HepG2 (cell line): ENCODE data around the gene AIF1. TPM values are rescaled to one million over a fixed set of nuclear protein-coding genes. Genes with fewer than 3 reads are reported as not detected.

ENCODE experiments used
- BRCA1 ChIP-seq: sonication (generic); formaldehyde crosslinking; IDR thresholded peaks from 2 replicates; pipeline ENCODE4 v1.4.0; 2020; ENCODE audit warnings: missing genetic modification reagents
- KDM5A ChIP-seq: fragments of 200-600 bp; sonication (generic); IDR thresholded peaks from 2 replicates; pipeline ENCODE4 v1.7.0; 2018; ENCODE audit warnings: antibody characterized with exemption, mild to moderate bottlenecking, low read length, borderline replicate concordance
- SIX1 ChIP-seq: sonication (generic); formaldehyde crosslinking; IDR thresholded peaks from 2 replicates; pipeline ENCODE4 v1.4.0; 2020; ENCODE audit warnings: missing genetic modification reagents, borderline replicate concordance
- YEATS2 ChIP-seq: sonication (generic); formaldehyde crosslinking; IDR thresholded peaks from 2 replicates; pipeline ENCODE4 v1.4.0; 2020; ENCODE audit warnings: missing genetic modification reagents, borderline replicate concordance
- polyA plus RNA-seq, 8 experiments: library from polyadenylated mRNA; depleted of rRNA in 3 of 8; stranded (reverse) in 7 of 8; unstranded in 1 of 8; fragments of >200 nt; fragmentation: Illumina TruSeq in 4 of 8; extraction: Trizol in 4 of 8; gene quantifications; 2 replicates each; pipeline versions ENCODE4 v1.2.1 to v1.2.3, GENCODE V29; 2011 to 2016; ENCODE audit warnings: low read depth in 4 of 8, missing spikeins in 1 of 8, mixed read lengths in 1 of 8; ENCODE audit not compliant: insufficient read depth in 1 of 8
- total RNA-seq, 5 experiments: library from RNA; depleted of rRNA; stranded (reverse); fragments of >200 nt; fragmentation: Illumina TruSeq; extraction: Trizol; gene quantifications; 2 replicates each; pipeline ENCODE4 v1.2.3, GENCODE V29; 2016; ENCODE audit warnings: low read depth in 1 of 5
- TF ChIP-seq, protein P1 (sequence below): sonication (generic); formaldehyde crosslinking; IDR thresholded peaks from 2 replicates; pipeline ENCODE4 v1.4.0; 2020; ENCODE audit warnings: missing genetic modification reagents
- TF ChIP-seq, protein P2 (sequence below): sonication (generic); formaldehyde crosslinking; IDR thresholded peaks from 2 replicates; pipeline ENCODE4 v1.5.0; 2020; ENCODE audit warnings: mild to moderate bottlenecking, missing genetic modification reagents
- TF ChIP-seq, protein P3 (sequence below): sonication (generic); formaldehyde crosslinking; IDR thresholded peaks from 2 replicates; pipeline ENCODE4 v1.4.0; 2020; ENCODE audit warnings: mild to moderate bottlenecking, missing genetic modification reagents
- TF ChIP-seq, protein P4 (sequence below): IDR thresholded peaks from 2 replicates; pipeline ENCODE4 v1.4.0; 2020; ENCODE audit warnings: mild to moderate bottlenecking, missing genetic modification reagents
- TF ChIP-seq, protein P5 (sequence below): sonication (generic); formaldehyde crosslinking; IDR thresholded peaks from 2 replicates; pipeline ENCODE4 v1.5.1; 2020; ENCODE audit warnings: missing genetic modification reagents, mild to moderate bottlenecking, borderline replicate concordance

AIF1 gene
- total and polyA plus RNA-seq, 2 of the 13 experiments (the other 11 are each of a cell fraction or from before 2014, with no cell fraction given): 1.5 TPM; not detected in 1

DNA sequence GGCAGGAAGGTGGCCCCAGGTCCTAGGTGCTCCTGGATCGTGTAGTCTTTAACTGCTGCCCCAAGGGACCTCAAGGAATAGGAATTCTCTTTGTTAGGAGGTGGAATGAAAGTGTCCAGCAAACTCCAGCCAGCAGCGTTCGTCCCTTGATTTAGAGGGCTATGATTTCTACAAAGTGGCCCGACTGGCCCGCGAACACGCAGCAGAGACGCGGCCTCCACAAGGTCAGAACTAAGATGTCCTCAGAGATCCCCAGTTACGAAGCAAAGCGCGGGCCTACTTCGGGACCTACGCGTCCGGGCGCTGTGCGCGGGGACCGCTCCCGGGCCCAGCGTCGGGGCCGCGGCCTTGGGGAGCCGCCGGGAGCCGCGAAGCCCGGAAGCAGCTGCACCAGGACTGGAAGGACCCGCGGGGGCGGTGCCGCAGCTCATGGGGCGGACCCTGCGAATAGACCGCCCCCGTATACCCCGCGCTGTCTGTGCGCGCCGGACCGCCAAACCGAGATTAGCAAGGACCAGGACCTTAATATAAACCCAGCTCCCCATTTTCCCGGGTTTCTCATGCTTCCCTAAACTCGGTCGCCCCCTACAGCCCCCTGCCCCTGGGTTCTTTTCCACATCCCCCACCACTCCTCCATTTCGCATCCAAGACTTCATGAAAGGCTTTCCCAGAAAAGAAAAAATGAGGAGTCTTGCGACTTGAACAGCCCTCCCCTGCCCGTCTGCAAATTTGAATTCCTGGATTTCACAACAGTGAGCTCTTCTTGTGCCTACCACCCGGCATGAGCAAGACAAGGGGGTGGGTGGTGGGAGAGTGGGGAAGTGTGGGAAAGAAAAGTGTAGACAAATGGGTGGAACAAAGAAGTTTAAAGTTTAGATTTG lies 45.6 kb downstream of the AIF1 start, which contains the start of gene C6orf47 (continued):
- TF ChIP-seq, protein P1, sequence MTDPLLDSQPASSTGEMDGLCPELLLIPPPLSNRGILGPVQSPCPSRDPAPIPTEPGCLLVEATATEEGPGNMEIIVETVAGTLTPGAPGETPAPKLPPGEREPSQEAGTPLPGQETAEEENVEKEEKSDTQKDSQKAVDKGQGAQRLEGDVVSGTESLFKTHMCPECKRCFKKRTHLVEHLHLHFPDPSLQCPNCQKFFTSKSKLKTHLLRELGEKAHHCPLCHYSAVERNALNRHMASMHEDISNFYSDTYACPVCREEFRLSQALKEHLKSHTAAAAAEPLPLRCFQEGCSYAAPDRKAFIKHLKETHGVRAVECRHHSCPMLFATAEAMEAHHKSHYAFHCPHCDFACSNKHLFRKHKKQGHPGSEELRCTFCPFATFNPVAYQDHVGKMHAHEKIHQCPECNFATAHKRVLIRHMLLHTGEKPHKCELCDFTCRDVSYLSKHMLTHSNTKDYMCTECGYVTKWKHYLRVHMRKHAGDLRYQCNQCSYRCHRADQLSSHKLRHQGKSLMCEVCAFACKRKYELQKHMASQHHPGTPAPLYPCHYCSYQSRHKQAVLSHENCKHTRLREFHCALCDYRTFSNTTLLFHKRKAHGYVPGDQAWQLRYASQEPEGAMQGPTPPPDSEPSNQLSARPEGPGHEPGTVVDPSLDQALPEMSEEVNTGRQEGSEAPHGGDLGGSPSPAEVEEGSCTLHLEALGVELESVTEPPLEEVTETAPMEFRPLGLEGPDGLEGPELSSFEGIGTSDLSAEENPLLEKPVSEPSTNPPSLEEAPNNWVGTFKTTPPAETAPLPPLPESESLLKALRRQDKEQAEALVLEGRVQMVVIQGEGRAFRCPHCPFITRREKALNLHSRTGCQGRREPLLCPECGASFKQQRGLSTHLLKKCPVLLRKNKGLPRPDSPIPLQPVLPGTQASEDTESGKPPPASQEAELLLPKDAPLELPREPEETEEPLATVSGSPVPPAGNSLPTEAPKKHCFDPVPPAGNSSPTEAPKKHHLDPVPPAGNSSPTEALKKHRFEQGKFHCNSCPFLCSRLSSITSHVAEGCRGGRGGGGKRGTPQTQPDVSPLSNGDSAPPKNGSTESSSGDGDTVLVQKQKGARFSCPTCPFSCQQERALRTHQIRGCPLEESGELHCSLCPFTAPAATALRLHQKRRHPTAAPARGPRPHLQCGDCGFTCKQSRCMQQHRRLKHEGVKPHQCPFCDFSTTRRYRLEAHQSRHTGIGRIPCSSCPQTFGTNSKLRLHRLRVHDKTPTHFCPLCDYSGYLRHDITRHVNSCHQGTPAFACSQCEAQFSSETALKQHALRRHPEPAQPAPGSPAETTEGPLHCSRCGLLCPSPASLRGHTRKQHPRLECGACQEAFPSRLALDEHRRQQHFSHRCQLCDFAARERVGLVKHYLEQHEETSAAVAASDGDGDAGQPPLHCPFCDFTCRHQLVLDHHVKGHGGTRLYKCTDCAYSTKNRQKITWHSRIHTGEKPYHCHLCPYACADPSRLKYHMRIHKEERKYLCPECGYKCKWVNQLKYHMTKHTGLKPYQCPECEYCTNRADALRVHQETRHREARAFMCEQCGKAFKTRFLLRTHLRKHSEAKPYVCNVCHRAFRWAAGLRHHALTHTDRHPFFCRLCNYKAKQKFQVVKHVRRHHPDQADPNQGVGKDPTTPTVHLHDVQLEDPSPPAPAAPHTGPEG (CRISPR knock-in tag): peak; percentile 82
- TF ChIP-seq KDM5A (peak; percentile 35; the same call in 1 of the 2 replicates), BRCA1 (CRISPR knock-in tag) (peak; percentile 86), YEATS2 (CRISPR knock-in tag) (peak; percentile 36; the same call in 1 of the 2 replicates), SIX1 (no peak)
- TF ChIP-seq, protein P2, sequence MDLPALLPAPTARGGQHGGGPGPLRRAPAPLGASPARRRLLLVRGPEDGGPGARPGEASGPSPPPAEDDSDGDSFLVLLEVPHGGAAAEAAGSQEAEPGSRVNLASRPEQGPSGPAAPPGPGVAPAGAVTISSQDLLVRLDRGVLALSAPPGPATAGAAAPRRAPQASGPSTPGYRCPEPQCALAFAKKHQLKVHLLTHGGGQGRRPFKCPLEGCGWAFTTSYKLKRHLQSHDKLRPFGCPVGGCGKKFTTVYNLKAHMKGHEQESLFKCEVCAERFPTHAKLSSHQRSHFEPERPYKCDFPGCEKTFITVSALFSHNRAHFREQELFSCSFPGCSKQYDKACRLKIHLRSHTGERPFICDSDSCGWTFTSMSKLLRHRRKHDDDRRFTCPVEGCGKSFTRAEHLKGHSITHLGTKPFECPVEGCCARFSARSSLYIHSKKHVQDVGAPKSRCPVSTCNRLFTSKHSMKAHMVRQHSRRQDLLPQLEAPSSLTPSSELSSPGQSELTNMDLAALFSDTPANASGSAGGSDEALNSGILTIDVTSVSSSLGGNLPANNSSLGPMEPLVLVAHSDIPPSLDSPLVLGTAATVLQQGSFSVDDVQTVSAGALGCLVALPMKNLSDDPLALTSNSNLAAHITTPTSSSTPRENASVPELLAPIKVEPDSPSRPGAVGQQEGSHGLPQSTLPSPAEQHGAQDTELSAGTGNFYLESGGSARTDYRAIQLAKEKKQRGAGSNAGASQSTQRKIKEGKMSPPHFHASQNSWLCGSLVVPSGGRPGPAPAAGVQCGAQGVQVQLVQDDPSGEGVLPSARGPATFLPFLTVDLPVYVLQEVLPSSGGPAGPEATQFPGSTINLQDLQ: no peak; the same call in 1 of the 2 replicates
- TF ChIP-seq, protein P3, sequence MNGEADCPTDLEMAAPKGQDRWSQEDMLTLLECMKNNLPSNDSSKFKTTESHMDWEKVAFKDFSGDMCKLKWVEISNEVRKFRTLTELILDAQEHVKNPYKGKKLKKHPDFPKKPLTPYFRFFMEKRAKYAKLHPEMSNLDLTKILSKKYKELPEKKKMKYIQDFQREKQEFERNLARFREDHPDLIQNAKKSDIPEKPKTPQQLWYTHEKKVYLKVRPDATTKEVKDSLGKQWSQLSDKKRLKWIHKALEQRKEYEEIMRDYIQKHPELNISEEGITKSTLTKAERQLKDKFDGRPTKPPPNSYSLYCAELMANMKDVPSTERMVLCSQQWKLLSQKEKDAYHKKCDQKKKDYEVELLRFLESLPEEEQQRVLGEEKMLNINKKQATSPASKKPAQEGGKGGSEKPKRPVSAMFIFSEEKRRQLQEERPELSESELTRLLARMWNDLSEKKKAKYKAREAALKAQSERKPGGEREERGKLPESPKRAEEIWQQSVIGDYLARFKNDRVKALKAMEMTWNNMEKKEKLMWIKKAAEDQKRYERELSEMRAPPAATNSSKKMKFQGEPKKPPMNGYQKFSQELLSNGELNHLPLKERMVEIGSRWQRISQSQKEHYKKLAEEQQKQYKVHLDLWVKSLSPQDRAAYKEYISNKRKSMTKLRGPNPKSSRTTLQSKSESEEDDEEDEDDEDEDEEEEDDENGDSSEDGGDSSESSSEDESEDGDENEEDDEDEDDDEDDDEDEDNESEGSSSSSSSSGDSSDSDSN (CRISPR knock-in tag): peak; percentile 99
- TF ChIP-seq, protein P4, sequence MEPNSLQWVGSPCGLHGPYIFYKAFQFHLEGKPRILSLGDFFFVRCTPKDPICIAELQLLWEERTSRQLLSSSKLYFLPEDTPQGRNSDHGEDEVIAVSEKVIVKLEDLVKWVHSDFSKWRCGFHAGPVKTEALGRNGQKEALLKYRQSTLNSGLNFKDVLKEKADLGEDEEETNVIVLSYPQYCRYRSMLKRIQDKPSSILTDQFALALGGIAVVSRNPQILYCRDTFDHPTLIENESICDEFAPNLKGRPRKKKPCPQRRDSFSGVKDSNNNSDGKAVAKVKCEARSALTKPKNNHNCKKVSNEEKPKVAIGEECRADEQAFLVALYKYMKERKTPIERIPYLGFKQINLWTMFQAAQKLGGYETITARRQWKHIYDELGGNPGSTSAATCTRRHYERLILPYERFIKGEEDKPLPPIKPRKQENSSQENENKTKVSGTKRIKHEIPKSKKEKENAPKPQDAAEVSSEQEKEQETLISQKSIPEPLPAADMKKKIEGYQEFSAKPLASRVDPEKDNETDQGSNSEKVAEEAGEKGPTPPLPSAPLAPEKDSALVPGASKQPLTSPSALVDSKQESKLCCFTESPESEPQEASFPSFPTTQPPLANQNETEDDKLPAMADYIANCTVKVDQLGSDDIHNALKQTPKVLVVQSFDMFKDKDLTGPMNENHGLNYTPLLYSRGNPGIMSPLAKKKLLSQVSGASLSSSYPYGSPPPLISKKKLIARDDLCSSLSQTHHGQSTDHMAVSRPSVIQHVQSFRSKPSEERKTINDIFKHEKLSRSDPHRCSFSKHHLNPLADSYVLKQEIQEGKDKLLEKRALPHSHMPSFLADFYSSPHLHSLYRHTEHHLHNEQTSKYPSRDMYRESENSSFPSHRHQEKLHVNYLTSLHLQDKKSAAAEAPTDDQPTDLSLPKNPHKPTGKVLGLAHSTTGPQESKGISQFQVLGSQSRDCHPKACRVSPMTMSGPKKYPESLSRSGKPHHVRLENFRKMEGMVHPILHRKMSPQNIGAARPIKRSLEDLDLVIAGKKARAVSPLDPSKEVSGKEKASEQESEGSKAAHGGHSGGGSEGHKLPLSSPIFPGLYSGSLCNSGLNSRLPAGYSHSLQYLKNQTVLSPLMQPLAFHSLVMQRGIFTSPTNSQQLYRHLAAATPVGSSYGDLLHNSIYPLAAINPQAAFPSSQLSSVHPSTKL (CRISPR knock-in tag): peak; percentile 65
- TF ChIP-seq, protein P5, sequence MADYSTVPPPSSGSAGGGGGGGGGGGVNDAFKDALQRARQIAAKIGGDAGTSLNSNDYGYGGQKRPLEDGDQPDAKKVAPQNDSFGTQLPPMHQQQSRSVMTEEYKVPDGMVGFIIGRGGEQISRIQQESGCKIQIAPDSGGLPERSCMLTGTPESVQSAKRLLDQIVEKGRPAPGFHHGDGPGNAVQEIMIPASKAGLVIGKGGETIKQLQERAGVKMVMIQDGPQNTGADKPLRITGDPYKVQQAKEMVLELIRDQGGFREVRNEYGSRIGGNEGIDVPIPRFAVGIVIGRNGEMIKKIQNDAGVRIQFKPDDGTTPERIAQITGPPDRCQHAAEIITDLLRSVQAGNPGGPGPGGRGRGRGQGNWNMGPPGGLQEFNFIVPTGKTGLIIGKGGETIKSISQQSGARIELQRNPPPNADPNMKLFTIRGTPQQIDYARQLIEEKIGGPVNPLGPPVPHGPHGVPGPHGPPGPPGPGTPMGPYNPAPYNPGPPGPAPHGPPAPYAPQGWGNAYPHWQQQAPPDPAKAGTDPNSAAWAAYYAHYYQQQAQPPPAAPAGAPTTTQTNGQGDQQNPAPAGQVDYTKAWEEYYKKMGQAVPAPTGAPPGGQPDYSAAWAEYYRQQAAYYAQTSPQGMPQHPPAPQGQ: peak; percentile 78; the same call in 1 of the 2 replicates
